Hematopoietic multipotent progenitor cell treated with erythropoietin and hydrocortisone succinate and interleukin-3 and kit ligand, for 4 days (in vitro differentiated cells): ENCODE measurements around the gene TSPAN33.
A peak's percentile ranks its signal among the peaks of the same experiment; 100 is the strongest.

Experiments used
- DNase-seq: peaks from one replicate; pipeline ENCODE4 v3.0.0-alpha.2; 2015

The TSPAN33 gene, protein sequence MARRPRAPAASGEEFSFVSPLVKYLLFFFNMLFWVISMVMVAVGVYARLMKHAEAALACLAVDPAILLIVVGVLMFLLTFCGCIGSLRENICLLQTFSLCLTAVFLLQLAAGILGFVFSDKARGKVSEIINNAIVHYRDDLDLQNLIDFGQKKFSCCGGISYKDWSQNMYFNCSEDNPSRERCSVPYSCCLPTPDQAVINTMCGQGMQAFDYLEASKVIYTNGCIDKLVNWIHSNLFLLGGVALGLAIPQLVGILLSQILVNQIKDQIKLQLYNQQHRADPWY

DNA sequence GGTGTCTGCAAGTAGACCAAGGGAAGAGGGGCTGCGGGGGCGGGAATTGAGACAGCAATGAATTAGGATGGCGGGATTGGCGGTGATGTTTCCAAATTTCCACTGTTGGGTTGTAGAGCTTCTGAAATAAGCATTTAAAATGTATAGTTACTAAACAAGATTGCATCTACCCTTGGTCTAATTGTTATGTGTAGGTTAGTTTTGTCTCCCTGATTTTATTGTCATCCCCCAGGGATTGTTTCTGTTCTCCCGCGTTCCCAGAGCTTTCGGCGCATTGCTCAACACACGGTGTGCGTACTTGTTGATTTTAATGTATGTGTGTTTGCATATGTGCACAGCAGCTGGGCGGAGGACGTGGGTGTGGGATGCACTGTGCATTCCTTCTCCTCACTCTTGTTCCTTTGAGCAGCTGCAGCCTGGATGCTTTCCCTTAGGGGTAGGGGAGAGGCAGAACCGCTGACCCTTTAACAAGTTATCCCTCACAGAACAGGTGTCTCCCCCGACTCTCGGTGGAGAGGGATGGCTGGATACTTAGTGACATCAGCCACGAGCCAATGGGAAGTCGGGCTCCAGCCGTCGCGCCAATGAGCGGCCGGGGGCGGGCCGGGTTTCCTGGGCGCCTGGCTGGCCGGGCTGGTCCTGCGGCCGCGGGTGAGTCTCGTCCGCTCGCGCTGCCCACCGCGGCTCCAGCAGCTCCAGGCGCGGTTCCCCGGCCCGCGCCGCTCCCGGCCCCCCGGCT lies at the start of gene TSPAN33:
Gene TSPAN33 (plus strand): TSS at position 613 of the 739 bp plus-strand sequence. CDS start 274 bp downstream, outside the sequence.
- peak; percentile 75 for DNase-seq

DNA sequence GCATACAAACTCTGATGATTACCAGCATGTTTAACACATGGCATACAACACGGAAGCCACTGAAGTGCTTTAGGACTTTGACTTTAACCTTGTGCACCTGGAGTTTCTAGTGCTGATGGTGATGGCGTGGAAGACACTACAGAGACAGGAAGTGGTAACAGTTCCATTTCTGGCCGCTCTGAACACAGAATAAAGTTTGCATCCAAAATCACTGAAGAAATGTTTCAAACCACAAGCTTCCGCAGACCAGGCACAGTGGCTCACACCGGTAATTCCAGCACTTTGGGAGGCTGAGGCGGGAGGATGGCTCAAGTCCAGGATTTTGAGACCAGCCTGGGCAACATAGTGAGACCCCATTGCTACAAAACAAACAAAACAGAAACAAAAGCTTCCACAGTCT lies 49.2 kb upstream of the TSPAN33 start:
- DNase-seq = no peak

DNA sequence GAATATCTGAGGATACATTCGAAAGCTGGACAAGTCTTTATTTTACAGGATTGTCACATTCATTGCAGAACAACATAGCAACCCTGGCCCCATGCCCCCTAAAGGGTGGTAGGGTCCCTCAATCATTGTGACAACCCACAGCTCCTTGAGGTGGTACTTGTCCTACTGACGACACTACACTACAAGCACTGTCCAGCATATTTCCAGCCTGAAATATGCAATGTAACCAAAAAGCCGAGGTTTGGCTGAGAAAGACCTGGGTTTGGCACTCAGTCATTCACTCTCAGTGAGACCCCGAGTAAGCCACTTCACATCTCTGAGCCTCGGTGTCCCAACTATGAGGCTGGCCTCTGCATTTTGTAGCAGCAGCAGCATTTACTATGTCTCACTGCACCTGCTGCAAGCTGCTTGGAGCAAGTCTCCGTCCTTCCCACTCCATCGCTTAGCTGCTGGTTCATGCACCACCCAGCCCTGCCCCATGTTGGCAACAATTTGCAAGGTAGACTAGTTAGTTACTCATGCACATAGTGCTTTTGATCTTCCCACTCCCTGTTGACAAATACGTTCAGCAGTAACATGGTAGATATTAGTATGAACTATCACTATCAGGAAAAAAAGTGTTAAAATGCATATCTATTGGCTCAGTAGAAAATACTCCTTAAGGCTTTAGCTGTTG lies 46.0 kb upstream of the TSPAN33 start:
- no peak for DNase-seq

DNA sequence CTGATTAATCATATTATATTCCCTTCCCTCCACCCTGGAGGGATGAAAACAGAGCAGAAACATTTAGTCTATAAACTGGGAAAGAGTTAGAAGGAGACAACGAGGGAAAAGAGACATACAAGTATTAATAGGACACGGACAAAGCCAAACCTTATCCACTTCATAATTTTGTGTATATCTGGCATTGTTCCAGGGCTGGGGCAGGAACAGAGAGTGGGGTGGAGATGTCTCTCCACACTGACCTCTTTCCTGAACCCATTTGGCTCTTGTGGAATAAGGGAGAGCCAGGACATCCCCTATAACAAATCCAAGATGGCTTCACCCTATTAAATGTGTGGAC lies 43.7 kb upstream of the TSPAN33 start:
- no peak for DNase-seq

DNA sequence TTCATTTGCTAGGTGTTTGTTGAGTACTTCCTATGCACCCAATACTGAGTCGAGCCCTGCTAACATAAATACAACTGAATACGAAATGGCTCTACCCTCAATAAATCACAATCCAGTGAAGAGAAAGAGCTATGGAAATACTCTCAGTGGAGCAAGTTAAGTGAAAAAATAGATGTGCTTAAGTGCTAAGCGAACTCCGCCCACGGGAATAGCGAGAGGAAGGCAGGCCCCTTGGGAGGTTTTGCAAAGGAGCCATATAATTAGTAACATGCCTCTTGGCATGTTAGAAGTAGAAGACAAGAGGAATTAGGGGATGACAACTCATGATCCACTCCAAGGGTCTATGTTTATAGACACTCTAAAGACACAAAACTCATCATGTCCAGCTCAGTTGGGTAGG lies 42.8 kb upstream of the TSPAN33 start:
- DNase-seq = no peak

DNA sequence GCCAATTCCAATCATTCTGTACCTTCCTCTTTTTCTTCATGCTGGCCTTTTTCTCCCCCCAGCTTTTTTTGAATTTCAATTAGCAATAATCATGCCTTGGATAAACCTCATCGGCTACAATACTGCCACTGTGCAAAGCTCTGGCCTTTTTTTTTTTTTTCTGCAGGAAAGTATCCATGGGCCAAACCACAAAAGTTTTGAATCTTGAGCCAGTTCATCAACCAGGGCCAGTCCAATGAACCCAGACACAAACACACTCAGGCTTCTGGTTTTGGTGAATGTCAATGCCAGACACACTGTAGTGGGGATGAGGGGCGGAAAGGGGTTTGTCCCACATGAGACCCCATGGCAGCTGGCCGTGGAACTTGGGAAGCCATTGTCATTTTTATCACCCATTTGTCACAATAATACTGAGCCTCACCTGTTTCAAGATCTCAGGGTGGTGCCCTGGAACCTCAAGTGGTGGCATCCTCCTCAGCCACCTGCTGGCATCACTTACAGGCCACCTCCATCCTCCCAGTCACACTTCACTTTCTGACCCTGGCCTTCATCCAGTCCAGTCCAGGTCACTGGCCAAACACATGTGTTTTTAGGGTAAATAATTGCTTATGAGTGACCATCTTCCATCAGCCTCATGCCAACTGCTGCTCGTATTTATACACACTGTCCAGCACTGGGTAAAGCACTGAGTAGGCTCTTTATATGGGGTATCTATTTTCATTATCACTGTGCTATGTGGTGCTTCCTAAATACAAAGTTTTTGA lies 40.8 kb upstream of the TSPAN33 start:
- no peak for DNase-seq

DNA sequence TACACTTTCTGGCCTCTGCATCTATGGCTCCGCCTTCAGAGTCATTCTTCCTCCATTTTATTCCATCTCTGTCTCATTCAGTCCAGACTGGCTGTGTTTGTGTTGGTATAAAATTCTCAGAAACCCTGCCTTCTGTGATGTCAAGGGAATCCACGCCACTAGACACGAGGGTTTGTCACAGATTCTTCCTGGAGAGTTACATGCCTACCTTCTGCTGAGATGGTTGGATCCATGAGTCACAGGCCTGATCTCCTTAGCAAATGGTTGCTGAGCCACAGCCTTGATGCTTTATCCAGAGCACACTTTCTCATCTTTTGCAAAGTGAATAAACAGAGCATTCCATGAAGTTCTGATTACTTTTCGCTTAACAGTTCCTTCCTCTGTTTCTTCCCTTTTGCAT lies 35.9 kb upstream of the TSPAN33 start:
- no peak for DNase-seq

DNA sequence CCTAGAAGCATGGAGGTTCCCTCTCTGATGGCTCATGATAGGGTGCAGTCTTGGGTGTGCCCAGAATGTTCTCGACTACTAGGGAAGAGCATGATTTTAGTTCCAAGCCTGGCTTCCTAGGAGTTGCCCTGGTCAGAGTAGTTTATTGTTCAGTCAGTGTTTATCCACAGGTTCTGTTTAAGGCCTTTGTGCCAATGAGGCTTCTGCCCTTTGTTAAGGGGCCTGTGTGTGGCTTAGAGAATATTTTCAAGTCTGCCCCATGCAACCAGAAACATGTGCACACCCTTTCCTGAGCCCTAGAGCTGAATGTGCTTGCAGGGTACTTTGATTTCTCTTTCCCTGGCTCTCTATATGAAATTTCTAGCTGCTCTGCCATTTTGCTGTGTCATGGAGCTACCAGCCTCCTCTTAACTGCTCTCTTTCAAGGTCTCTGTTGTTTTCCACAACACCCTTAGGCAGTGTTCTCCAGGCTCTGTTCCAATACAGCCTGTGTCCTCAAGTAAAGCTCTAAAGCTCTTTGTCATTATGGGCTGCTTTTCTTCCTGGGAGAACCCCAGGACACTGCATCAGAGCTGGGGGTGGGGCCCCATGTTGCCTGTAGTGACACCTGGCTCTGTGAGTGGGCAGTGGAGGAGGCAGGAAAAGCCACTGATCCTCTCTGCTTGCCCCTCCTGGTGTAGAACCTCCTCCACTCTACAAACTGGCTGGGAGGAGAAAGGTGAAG lies 34.1 kb upstream of the TSPAN33 start:
- peak; percentile 26 for DNase-seq

DNA sequence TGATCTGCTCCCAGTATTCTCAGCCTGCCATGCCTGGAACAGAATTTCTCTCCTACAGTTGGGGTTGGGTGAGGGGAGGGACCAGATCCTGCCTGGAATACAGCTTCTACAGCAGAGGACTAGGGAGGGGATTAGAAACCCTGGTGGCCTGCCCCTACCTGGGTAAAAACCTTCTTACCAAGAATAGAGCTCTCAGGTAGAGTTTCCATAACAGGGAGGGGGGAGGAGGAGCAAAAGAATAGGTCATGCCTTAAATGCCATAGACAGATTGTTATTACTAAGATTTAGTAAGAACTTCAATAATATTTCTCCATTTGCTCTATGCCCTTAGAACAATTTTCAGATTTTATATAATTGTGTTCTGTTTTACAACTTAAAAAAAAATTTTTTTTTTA lies 33.5 kb upstream of the TSPAN33 start:
- no peak for DNase-seq

DNA sequence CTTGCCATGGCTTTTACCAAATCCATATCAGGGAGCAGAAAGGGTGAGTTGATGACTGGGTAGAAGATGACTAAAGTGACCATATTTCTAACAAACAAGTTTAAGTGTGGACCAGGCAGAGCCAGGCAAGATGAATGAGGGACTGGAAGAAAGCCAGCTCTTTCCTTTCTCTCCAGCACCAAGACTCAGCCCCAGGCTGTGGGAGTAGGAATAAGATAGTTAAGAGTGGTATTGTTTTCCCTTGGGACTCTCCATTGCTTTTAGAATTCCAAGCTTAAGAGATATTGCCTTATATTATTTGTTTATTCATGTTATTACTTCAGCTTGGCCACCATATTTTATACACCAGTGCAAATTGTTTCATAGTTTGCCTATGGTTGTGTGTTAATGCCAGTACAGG lies 28.8 kb upstream of the TSPAN33 start:
- no peak for DNase-seq

DNA sequence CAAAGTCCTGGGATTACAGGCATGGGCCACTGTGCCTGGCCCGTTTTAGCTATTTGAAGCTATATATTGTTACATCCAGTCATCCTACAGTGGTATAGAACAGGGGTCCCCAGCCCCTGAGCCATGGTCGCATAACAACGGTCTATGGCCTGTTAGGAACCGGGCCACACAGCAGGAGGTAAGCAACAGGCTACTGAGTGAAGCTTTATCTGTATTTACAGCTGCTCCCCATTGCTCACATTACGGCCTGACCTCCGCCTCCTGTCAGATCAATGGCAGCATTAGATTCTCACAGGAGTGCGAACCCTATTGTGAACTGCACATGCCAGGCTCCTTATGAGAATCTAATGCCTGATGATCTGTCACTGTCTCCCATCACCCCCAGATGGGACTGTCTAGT lies 26.3 kb upstream of the TSPAN33 start:
- DNase-seq = no peak

DNA sequence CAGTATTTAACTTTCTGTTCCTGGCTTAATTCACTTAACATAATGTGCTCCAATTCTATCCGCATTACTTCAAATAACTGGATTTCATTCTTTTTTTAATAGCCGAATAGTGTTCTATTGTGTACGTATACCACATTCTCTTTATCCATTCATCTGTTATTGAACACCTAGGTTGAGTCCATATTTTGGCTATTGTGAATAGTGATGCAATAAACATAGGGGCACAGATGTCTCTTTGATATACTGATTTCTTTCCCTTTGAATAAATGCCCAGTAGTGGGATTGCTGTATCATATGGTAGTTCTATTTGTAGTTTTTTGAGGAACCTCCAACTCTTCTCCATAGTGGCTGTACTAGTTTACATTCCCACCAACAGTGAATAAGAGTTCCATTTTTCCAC lies 25.5 kb upstream of the TSPAN33 start:
- DNase-seq = no peak

DNA sequence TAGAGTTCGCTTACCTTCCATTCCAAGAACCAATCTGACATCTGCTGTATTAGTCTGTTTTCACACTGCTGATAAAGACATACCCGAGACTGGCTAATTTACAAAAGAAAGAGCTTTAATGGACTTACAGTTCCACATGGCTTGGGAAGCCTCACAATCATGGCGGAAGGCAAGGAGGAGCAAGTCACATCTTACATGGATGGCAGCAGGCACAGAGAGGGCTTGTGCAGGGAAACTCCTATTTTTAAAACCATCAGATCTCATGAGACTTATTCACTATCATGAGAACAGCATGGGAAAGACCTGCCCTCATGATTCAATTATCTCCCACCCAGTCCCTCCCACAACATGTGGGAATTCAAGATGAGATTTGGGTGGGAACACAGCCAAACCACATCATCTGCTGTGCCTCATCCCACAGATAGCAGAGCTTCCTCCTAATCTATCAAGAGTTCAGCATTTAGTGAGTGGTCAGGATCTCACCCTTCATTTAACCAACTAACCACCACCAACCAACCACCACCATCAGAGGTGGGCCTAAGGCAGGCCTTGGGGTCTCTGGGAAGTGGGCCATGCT lies 22.9 kb upstream of the TSPAN33 start:
- DNase-seq = peak; percentile 66

DNA sequence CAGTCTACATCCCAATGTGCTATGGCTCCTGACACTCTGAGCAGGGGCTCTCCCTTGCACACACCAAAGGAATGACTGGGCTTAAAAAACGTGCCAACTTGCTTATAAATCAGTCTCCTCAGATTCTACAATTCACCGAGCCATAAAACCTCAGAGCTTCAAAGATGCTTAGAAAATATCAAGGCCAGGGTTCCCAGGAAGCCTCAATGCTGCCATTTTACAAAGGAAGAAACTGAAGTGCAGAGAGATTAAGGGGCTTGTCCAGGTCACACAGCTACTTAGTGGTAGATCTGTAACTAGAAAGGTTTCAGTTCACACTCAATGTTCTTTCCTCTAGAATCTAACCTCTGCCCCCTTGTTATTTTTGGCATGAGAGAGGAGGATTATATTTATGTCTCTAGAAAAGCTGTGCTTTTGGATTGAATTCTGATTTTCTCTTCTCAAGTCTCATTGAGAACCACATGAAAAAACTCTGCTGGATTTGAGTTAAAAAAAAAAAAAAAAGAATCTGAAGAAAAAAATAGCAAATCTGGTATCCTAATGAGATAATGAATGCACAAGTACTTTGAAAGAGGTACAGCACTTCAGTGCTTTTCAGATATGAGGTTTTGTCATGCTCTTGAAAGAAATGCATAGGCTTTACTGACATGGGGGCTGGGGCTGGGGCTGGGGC lies 22.3 kb upstream of the TSPAN33 start:
- DNase-seq = no peak

DNA sequence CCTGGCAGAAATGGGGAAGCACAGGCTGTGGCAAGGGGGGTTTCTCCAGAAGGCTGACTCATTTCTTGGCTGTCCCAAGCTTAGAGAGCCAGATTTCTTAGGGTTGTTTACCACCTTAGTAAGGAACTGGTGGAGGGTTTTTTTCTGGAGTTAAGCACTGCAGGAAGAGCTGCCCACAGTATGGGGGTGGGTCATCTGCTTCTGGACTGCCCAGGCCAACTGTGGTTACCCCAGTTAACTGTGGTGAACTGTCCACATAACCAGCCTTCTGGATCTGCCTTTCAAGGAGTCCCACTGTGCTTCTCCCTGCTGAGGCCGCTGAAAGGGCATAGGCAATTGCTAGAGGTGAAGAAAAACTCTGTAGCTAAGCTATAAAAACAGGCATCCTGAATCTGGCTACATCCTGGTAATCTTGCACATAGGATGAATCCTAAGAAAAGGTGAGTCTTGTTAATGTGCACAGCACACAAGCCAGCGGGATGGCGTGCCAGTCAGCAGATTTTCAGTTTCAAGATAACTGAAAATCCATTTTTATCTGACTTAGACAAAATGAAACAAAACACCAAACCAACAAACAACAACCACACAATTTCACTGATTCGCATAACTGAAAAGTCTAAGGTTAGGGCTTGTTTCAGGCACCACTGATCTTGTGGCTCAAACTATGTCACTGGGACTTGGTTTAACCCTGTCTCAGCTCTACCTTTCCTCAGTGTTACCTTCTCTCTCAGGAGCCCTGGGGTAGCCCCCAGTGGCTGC lies 21.6 kb upstream of the TSPAN33 start:
- DNase-seq = peak; percentile 75

DNA sequence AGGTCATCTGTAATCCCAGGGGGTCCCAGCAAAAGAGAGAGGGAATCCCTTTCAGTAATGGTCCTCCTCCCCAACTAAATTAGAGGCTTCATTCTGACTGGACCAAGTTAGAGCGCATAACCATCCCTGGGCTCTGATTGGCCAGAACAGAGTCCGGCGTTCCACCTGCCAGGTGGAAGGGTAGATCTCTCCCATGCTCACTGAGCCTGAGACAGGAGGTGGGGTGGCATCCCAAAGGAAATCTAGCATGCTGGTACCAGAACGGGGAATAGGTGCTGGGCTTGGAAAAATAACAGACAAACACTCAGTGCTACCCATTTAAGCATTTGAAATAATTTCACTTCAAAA lies 21.0 kb upstream of the TSPAN33 start:
- no peak for DNase-seq

DNA sequence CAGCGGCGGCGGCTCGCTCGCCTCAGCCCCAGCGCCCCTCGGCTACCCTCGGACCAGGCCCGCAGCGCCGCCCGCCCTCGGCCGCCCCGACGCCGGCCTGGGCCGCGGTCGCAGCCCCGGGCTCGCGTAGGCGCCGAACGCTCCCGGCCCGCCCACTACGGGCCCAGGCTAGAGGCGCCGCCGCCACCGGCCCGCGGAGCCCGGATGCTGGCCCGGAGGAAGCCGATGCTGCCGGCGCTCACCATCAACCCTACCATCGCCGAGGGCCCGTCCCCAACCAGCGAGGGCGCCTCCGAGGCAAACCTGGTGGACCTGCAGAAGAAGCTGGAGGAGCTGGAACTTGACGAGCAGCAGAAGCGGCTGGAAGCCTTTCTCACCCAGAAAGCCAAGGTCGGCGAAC lies 18.2 kb upstream of the TSPAN33 start:
- no peak for DNase-seq

DNA sequence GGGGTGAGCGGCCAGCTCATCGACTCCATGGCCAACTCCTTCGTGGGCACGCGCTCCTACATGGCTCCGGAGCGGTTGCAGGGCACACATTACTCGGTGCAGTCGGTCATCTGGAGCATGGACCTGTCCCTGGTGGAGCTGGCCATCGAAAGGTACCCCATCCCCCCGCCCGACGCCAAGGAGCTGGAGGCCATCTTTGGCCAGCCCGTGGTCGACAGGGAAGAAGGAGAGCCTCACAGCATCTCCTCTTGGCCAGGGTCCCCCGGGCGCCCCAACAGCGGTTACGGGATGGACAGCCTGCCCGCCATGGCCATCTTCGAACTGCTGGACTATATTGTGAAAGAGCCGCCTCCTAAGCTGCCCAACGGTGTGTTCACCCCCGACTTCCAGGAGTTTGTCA lies 17.4 kb upstream of the TSPAN33 start:
- no peak for DNase-seq

DNA sequence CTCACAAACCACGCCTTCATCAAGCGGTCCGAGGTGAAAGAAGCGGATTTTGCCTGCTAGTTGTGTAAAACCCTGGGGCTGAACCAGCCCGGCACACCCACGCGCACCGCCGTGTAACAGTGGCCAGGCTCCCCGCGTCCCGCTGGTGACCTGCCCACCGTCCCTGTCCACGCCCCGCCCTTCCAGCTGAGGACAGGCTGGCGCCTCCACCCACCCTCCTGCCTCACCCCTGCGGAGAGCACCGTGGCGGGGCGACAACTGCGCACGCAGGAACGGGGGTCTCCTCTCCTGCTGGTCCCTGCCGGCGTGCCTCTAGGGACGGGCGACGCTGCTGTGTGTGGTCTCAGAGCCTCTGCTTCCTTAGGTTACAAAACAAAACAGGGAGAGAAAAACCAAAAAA lies 16.9 kb upstream of the TSPAN33 start:
- no peak for DNase-seq

DNA sequence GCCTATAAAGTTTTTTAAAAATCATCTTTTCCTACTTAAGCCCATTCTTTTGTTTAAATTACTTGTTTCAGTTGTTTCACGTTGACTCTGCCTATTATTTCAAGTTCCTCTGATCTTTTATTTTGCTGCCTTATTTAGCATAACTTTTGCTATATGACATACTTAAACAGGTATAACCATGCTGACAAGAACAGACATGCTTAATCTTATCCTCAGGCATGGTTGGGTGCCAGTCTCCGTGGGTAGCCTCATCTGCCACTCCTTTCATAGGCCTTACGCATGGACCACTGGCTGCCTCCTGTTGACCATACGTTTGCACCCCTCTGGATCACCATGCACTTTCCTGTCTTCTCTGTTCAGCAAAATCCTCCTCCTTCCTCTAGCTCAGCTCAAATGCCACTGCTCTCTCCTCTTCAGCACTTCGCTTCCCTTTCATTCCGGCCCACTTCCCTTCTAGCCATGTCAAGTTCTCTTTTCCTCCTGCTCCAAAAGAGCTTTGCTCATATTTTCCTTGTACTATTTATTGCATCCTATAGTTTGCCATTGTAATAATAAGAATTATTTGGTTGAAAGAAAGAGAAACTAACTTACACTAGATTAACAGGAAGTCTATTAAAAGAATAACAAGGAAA lies 10.0 kb upstream of the TSPAN33 start:
- DNase-seq = no peak
